HL-60 (cell line): ENCODE results near the gene MYLK3.

ENCODE experiments used
- CTCF ChIP-seq: IDR thresholded peaks from one replicate; pipeline ENCODE4 v1.5.1; 2011; ENCODE audit warnings: low read length, control low read depth, inconsistent platforms; ENCODE audit not compliant: insufficient read depth
- REST ChIP-seq: IDR thresholded peaks from 2 replicates; pipeline ENCODE4 v1.6.1; 2012; ENCODE audit warnings: low read depth; ENCODE audit not compliant: insufficient replicate concordance

- TF ChIP-seq CTCF (no peak), REST (no peak)
Measured at GRCh38 chr16:46737621-46738214, 10.4 kb downstream of the MYLK3 start.
